Left cardiac atrium (tissue), 4 donors: Measurements from ENCODE around the gene RERE. TPM values are rescaled to one million over a fixed set of nuclear protein-coding genes. Genes with fewer than 3 reads are reported as not detected.

ENCODE experiments used
- ATAC-seq, 2 donors: fragments of 200-7000 bp; cut with Tn5 transposase; one replicate each; pipeline ENCODE4 v1.9.1; 2020; ENCODE audit warnings: mild to moderate bottlenecking in 2 of 2, moderate library complexity in 2 of 2
- DNase-seq: peaks from one replicate; pipeline ENCODE4 v3.0.0-alpha.2; 2020
- intact Hi-C, 2 donors: fragments of 100-400 bp; cut with DNase I; formaldehyde crosslinking; loops; one replicate each; pipeline versions ENCODE4 v1.14.1 to v1.15.1; 2022 to 2023
- long read RNA-seq: library from polyadenylated mRNA; unstranded; transcript quantifications from one replicate; pipeline ENCODE4 v2.0.0, GENCODE V29; 2021
- total RNA-seq, 2 donors: library from RNA; stranded (reverse); fragmentation: NEBNext Ultra II Directional; extraction: Animal tissue kit (Norgen Biotek cat#: 25700); gene quantifications; one replicate each; pipeline ENCODE4 v1.2.1, GENCODE V29; 2021
- donor health status: DM: no; HTN: yes; CAD: no.
- donor health status: DM: no; HTN: yes; CAD: no; lungs with severe emphysema.
- donor health status: DM: yes; HTN: yes; CAD: no.
- donor health status: Dilated cardiomyopathy.

RERE gene
- 100 to 1,000 TPM; 128 to 162 TPM for total RNA-seq
- long read RNA-seq, partial matches to known transcripts: 22 of 41 reads
- long read RNA-seq, other reads (novel, unspliced or antisense): 19 of 41 reads

- intact Hi-C loops: no loop called here
- DNase-seq: peak; percentile 93
Measured at GRCh38 chr1:8817412-8818324, at the start of gene RERE. RERE (minus strand) TSS chr1:8817640.

GRCh38 chr1:8866792-8867415 is 49.5 kb upstream of the RERE start:
- intact Hi-C loops: no loop called here
- ATAC-seq (no peak), DNase-seq (no peak)

More at GRCh38 chr1:8817412-8818324, at the start of gene RERE:
- peak; percentile 99 for ATAC-seq

GRCh38 chr1:8866173-8866791 is 48.8 kb upstream of the RERE start:
- DNase-seq (no peak), ATAC-seq (no peak)
- intact Hi-C loops: no loop called here

GRCh38 chr1:8864713-8865344 is 47.4 kb upstream of the RERE start:
- DNase-seq: no peak
- no peak for ATAC-seq
- intact Hi-C loops: loop anchor here in 1 of 2 donors (5.0 kb wide), 1 partner anchor 122 kb away; no protein-coding TSS in a partner anchor

GRCh38 chr1:8863794-8864233 is 46.4 kb upstream of the RERE start:
- ATAC-seq (no peak), DNase-seq (no peak)
- intact Hi-C loops: loop anchor here in 1 of 2 donors (5.0 kb wide), 1 partner anchor 123 kb away; no protein-coding TSS in a partner anchor

GRCh38 chr1:8863138-8863537 is 45.7 kb upstream of the RERE start:
- no peak for DNase-seq
- ATAC-seq: no peak
- intact Hi-C loops: loop anchor here in 1 of 2 donors (5.0 kb wide), 1 partner anchor 124 kb away; no protein-coding TSS in a partner anchor

GRCh38 chr1:8862528-8862927 is 45.1 kb upstream of the RERE start:
- intact Hi-C loops: loop anchor here in 1 of 2 donors (5.0 kb wide), 1 partner anchor 125 kb away; no protein-coding TSS in a partner anchor
- no peak for DNase-seq
- no peak for ATAC-seq

GRCh38 chr1:8860738-8861516 is 43.5 kb upstream of the RERE start:
- intact Hi-C loops: loop anchor here in 1 of 2 donors (5.0 kb wide), 1 partner anchor 126 kb away; no protein-coding TSS in a partner anchor
- DNase-seq (no peak), ATAC-seq (no peak)

- intact Hi-C loops: no loop called here
- ATAC-seq: peak; percentile 30 to 38
- DNase-seq: no peak
Measured at GRCh38 chr1:8858888-8859706, 41.7 kb upstream of the RERE start.

- peak; percentile 61 to 66 for ATAC-seq
- intact Hi-C loops: no loop called here
- no peak for DNase-seq
Measured at GRCh38 chr1:8858112-8858668, 40.8 kb upstream of the RERE start.

GRCh38 chr1:8856689-8857412 is 39.4 kb upstream of the RERE start:
- intact Hi-C loops: no loop called here
- ATAC-seq (no peak), DNase-seq (no peak)

GRCh38 chr1:8854240-8854639 is 36.8 kb upstream of the RERE start:
- ATAC-seq (no peak), DNase-seq (no peak)
- intact Hi-C loops: no loop called here

- no peak for DNase-seq
- intact Hi-C loops: no loop called here
- no peak for ATAC-seq
Measured at GRCh38 chr1:8851060-8851459, 33.6 kb upstream of the RERE start.

GRCh38 chr1:8848663-8849386 is 31.4 kb upstream of the RERE start:
- intact Hi-C loops: loop anchor here in 1 of 2 donors (10.0 kb wide), 2 partner anchors 124 to 294 kb away; no protein-coding TSS in a partner anchor
- DNase-seq (peak; percentile 94), ATAC-seq (peak; percentile 97 to 98)

GRCh38 chr1:8847990-8848389 is 30.6 kb upstream of the RERE start:
- no peak for DNase-seq
- ATAC-seq: peak in 1 of 2 donors; percentile 7
- intact Hi-C loops: loop anchor here in 1 of 2 donors (10.0 kb wide), 2 partner anchors 123 to 293 kb away; no protein-coding TSS in a partner anchor
